Activated CD4-positive, alpha-beta T cell treated with anti-CD3 and anti-CD28 coated beads, Interleukin-2, amount 10 ng/mL, durations not matched to agents 7 days and 5 days (primary cell): Measurements from ENCODE around the gene GALNT10. TPM values are rescaled to one million over a fixed set of nuclear protein-coding genes. Genes with fewer than 3 reads are reported as not detected.

Experiments
- CTCF ChIA-PET: fragments of 350-600 bp; sonication (Branson Sonifier 250); formaldehyde crosslinking; loops from one replicate; lab custom pipeline; 2021; ENCODE audit warnings: antibody characterized with exemption; lab: Charles Lee
- POLR2A ChIA-PET: fragments of 350-600 bp; sonication (Branson Sonifier 250); formaldehyde crosslinking; loops from one replicate; lab custom pipeline; 2021; ENCODE audit warnings: antibody characterized with exemption; lab: Charles Lee
- DNase-seq: peaks from one replicate; pipeline ENCODE4 v3.0.0-alpha.2; 2020
- H3K27ac Mint-ChIP-seq: one replicate; pipeline ENCODE4 v1.8.0; 2021; ENCODE audit warnings: mild to moderate bottlenecking, moderate library complexity, mixed read lengths
- H3K27me3 Mint-ChIP-seq: one replicate; pipeline ENCODE4 v1.8.0; 2021; ENCODE audit warnings: mixed read lengths
- H3K36me3 Mint-ChIP-seq: one replicate; pipeline ENCODE4 v1.8.0; 2021; ENCODE audit warnings: low read depth, mixed read lengths
- H3K4me1 Mint-ChIP-seq: one replicate; pipeline ENCODE4 v1.8.0; 2021; ENCODE audit warnings: mixed read lengths
- H3K4me3 Mint-ChIP-seq: one replicate; pipeline ENCODE4 v1.8.0; 2021; ENCODE audit warnings: mild to moderate bottlenecking, moderate library complexity, mixed read lengths
- H3K9me3 Mint-ChIP-seq: one replicate; pipeline ENCODE4 v1.8.0; 2021; ENCODE audit warnings: mixed read lengths
- total RNA-seq, 2 experiments: library from RNA; stranded (reverse); gene quantifications; one replicate each; pipeline ENCODE4 v1.2.3, GENCODE V29; 2021

GALNT10 gene
- total RNA-seq, 2 experiments from 2014 or later, result 44.2 to 47.2 TPM

- Mint-ChIP-seq H3K4me1 (peaks cover 83% of the 10 kb centered on the region), H3K36me3 (peaks cover 39% of the 10 kb centered on the region), H3K4me3 (no peak overlapping the region)
These were observed 8.2 kb downstream of the GALNT10 start for GRCh38 chr5:154198611-154199230.

GRCh38 chr5:154199263-154199662, 8.7 kb downstream of the GALNT10 start:
- DNase-seq, result no peak
- Mint-ChIP-seq H3K27me3 (no peaks in the 10 kb centered on the region), H3K4me1 (peaks cover 85% of the 10 kb centered on the region), H3K27ac (peak overlapping the region; percentile 93), H3K4me3 (no peak overlapping the region), H3K9me3 (no peaks in the 10 kb centered on the region), H3K36me3 (peaks cover 42% of the 10 kb centered on the region)
- POLR2A ChIA-PET, result no interaction called here
- CTCF ChIA-PET, result interaction anchor here (1.4 to 4.3 kb wide), 2 partner anchors 9 kb away, joined by 3 to 43 read pairs; partner anchors contain the start of gene GALNT10

More at GRCh38 chr5:154198611-154199230, 8.2 kb downstream of the GALNT10 start:
- CTCF ChIA-PET, result interaction anchor here (1.3 to 4.3 kb wide), 4 partner anchors 8 to 17 kb away, joined by 3 to 43 read pairs (median 4); partner anchors contain the start of gene GALNT10
- no peak for DNase-seq
- Mint-ChIP-seq H3K27ac (peak overlapping the region; percentile 93), H3K27me3 (no peaks in the 10 kb centered on the region), H3K9me3 (no peaks in the 10 kb centered on the region)
- POLR2A ChIA-PET, result no interaction called here

- H3K9me3 Mint-ChIP-seq, result no peaks in the 10 kb centered on the region
- DNase-seq, result no peak
- peaks cover 42% of the 10 kb centered on the region for H3K36me3 Mint-ChIP-seq
- ChIA-PET CTCF (interaction anchor here (1.1 to 4.3 kb wide), 2 partner anchors 9 to 37 kb away, joined by 3 to 43 read pairs; partner anchors contain the start of gene GALNT10), POLR2A (no interaction called here)
- no peak overlapping the region for H3K4me3 Mint-ChIP-seq
- no peaks in the 10 kb centered on the region for H3K27me3 Mint-ChIP-seq
- peak overlapping the region; percentile 93 for H3K27ac Mint-ChIP-seq
- peaks cover 86% of the 10 kb centered on the region for H3K4me1 Mint-ChIP-seq
These were observed 9.2 kb downstream of the GALNT10 start for GRCh38 chr5:154199671-154200220.

- H3K9me3 Mint-ChIP-seq, result no peaks in the 10 kb centered on the region
- H3K27me3 Mint-ChIP-seq, result no peaks in the 10 kb centered on the region
- POLR2A ChIA-PET, result no interaction called here
- no peak overlapping the region for H3K27ac Mint-ChIP-seq
- H3K4me3 Mint-ChIP-seq, result no peak overlapping the region
- CTCF ChIA-PET, result interaction anchor here (1.1 to 4.3 kb wide), 2 partner anchors 10 to 36 kb away, joined by 3 to 43 read pairs; partner anchors contain the start of gene GALNT10
- DNase-seq, result no peak
- peaks cover 44% of the 10 kb centered on the region for H3K36me3 Mint-ChIP-seq
- H3K4me1 Mint-ChIP-seq, result peaks cover 87% of the 10 kb centered on the region
These were observed 9.7 kb downstream of the GALNT10 start for GRCh38 chr5:154200221-154200620.

GRCh38 chr5:154201108-154201769, 10.7 kb downstream of the GALNT10 start:
- peaks cover 44% of the 10 kb centered on the region for H3K36me3 Mint-ChIP-seq
- POLR2A ChIA-PET, result interaction anchor here (1.6 kb wide), 1 partner anchor 11 kb away, joined by 3 read pairs; the partner anchor contains the start of gene GALNT10
- CTCF ChIA-PET, result interaction anchor here (4.3 kb wide), 1 partner anchor 11 kb away, joined by 43 read pairs; the partner anchor contains the start of gene GALNT10
- H3K27ac Mint-ChIP-seq, result peak overlapping the region; percentile 88
- no peak overlapping the region for H3K4me3 Mint-ChIP-seq
- DNase-seq, result no peak
- peaks cover 84% of the 10 kb centered on the region for H3K4me1 Mint-ChIP-seq
- H3K27me3 Mint-ChIP-seq, result no peaks in the 10 kb centered on the region
- H3K9me3 Mint-ChIP-seq, result no peaks in the 10 kb centered on the region

GRCh38 chr5:154202379-154203260, 12.1 kb downstream of the GALNT10 start:
- peak overlapping the region; percentile 88 for H3K27ac Mint-ChIP-seq
- H3K36me3 Mint-ChIP-seq, result peaks cover 45% of the 10 kb centered on the region
- peak; percentile 64 for DNase-seq
- peak overlapping the region; percentile 62 for H3K4me3 Mint-ChIP-seq
- ChIA-PET CTCF (interaction anchor here (0.6 to 4.3 kb wide), 6 partner anchors 12 to 221 kb away, joined by 3 to 43 read pairs (median 3); partner anchors contain the start of gene GALNT10), POLR2A (interaction anchor here (0.6 to 1.6 kb wide), 2 partner anchors 12 to 33 kb away, joined by 3 to 7 read pairs; partner anchors contain the start of gene GALNT10)
- peaks cover 74% of the 10 kb centered on the region for H3K4me1 Mint-ChIP-seq
- H3K9me3 Mint-ChIP-seq, result no peaks in the 10 kb centered on the region
- H3K27me3 Mint-ChIP-seq, result no peaks in the 10 kb centered on the region

- DNase-seq, result no peak
- peak overlapping the region; percentile 57 for H3K27ac Mint-ChIP-seq
- H3K9me3 Mint-ChIP-seq, result no peaks in the 10 kb centered on the region
- no peaks in the 10 kb centered on the region for H3K27me3 Mint-ChIP-seq
- no peak overlapping the region for H3K4me3 Mint-ChIP-seq
- H3K36me3 Mint-ChIP-seq, result peaks cover 46% of the 10 kb centered on the region
- ChIA-PET POLR2A (no interaction called here), CTCF (interaction anchor here (1.3 kb wide), 1 partner anchor 132 kb away, joined by 3 read pairs; no protein-coding TSS in a partner anchor)
- H3K4me1 Mint-ChIP-seq, result peaks cover 61% of the 10 kb centered on the region
These were observed 13.5 kb downstream of the GALNT10 start for GRCh38 chr5:154203798-154204578.

GRCh38 chr5:154205441-154206117, 15.0 kb downstream of the GALNT10 start:
- no peak overlapping the region for H3K4me3 Mint-ChIP-seq
- POLR2A ChIA-PET, result no interaction called here
- H3K36me3 Mint-ChIP-seq, result peaks cover 53% of the 10 kb centered on the region
- no peaks in the 10 kb centered on the region for H3K9me3 Mint-ChIP-seq
- no peaks in the 10 kb centered on the region for H3K27me3 Mint-ChIP-seq
- CTCF ChIA-PET, result interaction anchor here (0.8 to 1.9 kb wide), 6 partner anchors 8 to 42 kb away, joined by 3 to 9 read pairs (median 4); partner anchors contain the start of gene GALNT10
- DNase-seq, result no peak
- H3K4me1 Mint-ChIP-seq, result peaks cover 51% of the 10 kb centered on the region
- no peak overlapping the region for H3K27ac Mint-ChIP-seq

GRCh38 chr5:154206311-154206710, 15.8 kb downstream of the GALNT10 start:
- DNase-seq, result no peak
- Mint-ChIP-seq H3K27me3 (no peaks in the 10 kb centered on the region), H3K36me3 (peaks cover 56% of the 10 kb centered on the region), H3K4me3 (no peak overlapping the region), H3K27ac (peak overlapping the region; percentile 51), H3K9me3 (no peaks in the 10 kb centered on the region), H3K4me1 (peaks cover 52% of the 10 kb centered on the region)
- ChIA-PET POLR2A (no interaction called here), CTCF (interaction anchor here (0.8 to 1.9 kb wide), 6 partner anchors 9 to 43 kb away, joined by 3 to 9 read pairs (median 4); partner anchors contain the start of gene GALNT10)

- POLR2A ChIA-PET, result no interaction called here
- H3K4me1 Mint-ChIP-seq, result peaks cover 47% of the 10 kb centered on the region
- CTCF ChIA-PET, result interaction anchor here (1.0 to 1.3 kb wide), 4 partner anchors 10 to 135 kb away, joined by 3 to 4 read pairs (median 3); no protein-coding TSS in a partner anchor
- H3K36me3 Mint-ChIP-seq, result peaks cover 61% of the 10 kb centered on the region
- H3K4me3 Mint-ChIP-seq, result no peak overlapping the region
- no peaks in the 10 kb centered on the region for H3K27me3 Mint-ChIP-seq
- no peaks in the 10 kb centered on the region for H3K9me3 Mint-ChIP-seq
- no peak overlapping the region for H3K27ac Mint-ChIP-seq
- no peak for DNase-seq
These were observed 16.7 kb downstream of the GALNT10 start for GRCh38 chr5:154207204-154207603.
